Mucosa of rectum (tissue), 2 donors: ENCODE measurements around the gene GABRG3.

Source experiments
- H3K27ac ChIP-seq, 2 donors: one replicate each; pipeline ENCODE4 v1.7.0; 2013; ENCODE audit warnings: inconsistent platforms in 2 of 2, low read depth in 2 of 2, low read length in 2 of 2
- H3K27me3 ChIP-seq, 2 donors: one replicate each; pipeline ENCODE4 v1.7.0; 2013; ENCODE audit warnings: low read length in 2 of 2; ENCODE audit not compliant: control insufficient read depth in 2 of 2, insufficient read depth in 2 of 2
- H3K36me3 ChIP-seq, 2 donors: one replicate each; pipeline ENCODE4 v1.7.0; 2013; ENCODE audit warnings: low read length in 2 of 2; ENCODE audit not compliant: control insufficient read depth in 2 of 2, insufficient read depth in 2 of 2
- H3K4me1 ChIP-seq, 2 donors: one replicate each; pipeline ENCODE4 v1.7.0; 2013; ENCODE audit warnings: low read length in 2 of 2, mild to moderate bottlenecking in 1 of 2; ENCODE audit not compliant: control insufficient read depth in 2 of 2, insufficient read depth in 2 of 2
- H3K4me3 ChIP-seq, 2 donors: one replicate each; pipeline ENCODE4 v1.7.0; 2013; ENCODE audit warnings: low read length in 2 of 2
- H3K9ac ChIP-seq, 2 donors: one replicate each; pipeline ENCODE4 v1.7.0; 2013; ENCODE audit warnings: low read length in 2 of 2, low read depth in 1 of 2, mild to moderate bottlenecking in 1 of 2
- H3K9me3 ChIP-seq, 2 donors: one replicate each; pipeline ENCODE4 v1.7.0; 2013; ENCODE audit warnings: low read length in 2 of 2; ENCODE audit not compliant: control insufficient read depth in 2 of 2
- donor health status: healthy.
- donor health status: Normal muscosa, but diverticular disease.

The GABRG3 gene

DNA sequence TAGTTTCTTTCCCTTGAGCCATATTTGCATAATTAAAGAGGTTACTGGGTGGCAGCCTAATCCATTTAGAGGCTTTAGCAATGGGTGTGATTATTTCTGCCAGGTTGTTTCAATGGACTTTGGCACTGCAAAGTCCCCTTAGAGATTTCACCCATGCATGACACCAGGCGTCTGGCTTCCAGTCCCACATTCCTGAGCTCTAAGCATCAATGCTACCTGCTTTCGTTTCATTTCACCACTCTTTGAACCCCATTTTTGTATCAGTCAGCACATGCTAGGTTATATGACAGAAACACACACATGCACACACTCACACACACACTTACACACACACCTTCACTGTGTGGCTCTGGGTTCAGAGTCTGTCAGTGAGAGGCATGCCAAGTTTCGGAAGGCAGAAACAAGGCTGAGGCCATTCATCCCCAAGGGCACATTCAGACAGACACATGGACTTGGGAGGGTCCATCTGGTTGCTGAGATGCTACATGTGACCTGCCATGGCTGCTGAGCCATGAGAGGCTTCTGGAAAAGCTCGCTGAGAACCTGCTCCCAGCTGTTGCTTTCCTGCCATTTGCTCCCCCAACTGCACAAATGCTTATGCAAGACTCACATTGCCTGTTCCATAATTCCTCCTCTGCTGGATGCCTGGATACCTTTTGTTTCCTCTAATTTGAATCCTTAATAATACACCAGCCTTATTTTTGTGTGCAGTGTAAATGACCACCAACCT lies 354.1 kb downstream of the GABRG3 start:
- no peak overlapping the region for H3K9ac ChIP-seq
- H3K9me3 ChIP-seq, result peaks cover 0 to 8% of the 10 kb centered on the region in 2 donors
- H3K36me3 ChIP-seq, result no peaks in the 10 kb centered on the region
- no peak overlapping the region for H3K27ac ChIP-seq
- no peaks in the 10 kb centered on the region for H3K4me1 ChIP-seq
- no peaks in the 10 kb centered on the region for H3K27me3 ChIP-seq
- H3K4me3 ChIP-seq, result no peak overlapping the region

DNA sequence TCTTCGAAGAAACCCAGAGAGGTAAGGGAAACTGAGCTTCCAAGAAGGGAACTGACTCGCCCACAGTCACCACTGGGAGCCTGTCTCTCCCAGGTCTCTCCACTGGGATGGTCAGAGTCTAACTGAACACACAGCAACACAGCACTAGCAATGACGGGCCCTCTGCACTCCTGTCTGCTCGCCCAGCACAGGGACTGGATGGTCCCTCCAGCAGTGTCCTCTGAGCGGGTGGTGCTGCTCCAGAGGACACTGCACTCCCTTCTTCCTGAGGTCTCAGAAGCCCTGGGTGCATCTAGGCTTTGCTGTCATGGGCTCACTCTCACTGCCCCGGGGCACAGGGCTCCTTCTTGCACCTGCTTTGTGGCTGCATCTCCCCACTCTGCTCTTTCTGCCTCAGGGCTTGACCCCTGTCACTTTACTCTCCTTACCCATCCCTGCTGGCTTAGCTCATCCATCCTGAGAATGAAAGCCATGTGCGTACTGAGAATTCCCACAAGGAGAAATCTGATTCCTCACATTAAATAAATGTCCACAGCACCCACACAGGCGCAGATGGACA lies 356.6 kb downstream of the GABRG3 start:
- no peaks in the 10 kb centered on the region for H3K36me3 ChIP-seq

DNA sequence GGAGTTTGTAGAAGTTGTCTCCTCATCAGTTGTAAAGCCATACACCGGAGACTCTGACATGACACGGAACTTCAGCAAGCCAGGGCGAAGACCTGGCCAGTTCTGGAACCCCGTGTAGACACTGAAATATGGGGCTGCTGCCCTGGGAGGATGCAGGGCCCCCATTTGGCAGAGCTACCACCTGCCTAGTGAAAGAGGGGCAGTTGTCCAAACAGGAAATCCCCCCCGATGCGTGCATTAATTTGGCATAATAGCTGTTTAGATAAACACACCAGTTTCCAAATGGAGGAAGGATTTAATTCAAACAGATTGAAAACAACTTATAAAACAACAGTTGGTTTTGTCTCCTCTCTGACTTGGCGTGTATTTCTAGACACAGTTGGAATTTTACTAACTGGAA lies 357.2 kb downstream of the GABRG3 start:
- Histone ChIP-seq H3K36me3 (no peaks in the 10 kb centered on the region), H3K4me3 (no peak overlapping the region), H3K4me1 (no peaks in the 10 kb centered on the region), H3K27ac (no peak overlapping the region), H3K27me3 (no peaks in the 10 kb centered on the region), H3K9ac (no peak overlapping the region), H3K9me3 (peaks cover 0 to 4% of the 10 kb centered on the region in 2 donors)

More for the DNA sequence above, 356.6 kb downstream of the GABRG3 start:
- H3K9ac ChIP-seq, result no peak overlapping the region
- peaks cover 0 to 8% of the 10 kb centered on the region in 2 donors for H3K9me3 ChIP-seq
- H3K27me3 ChIP-seq, result no peaks in the 10 kb centered on the region
- no peak overlapping the region for H3K4me3 ChIP-seq
- H3K27ac ChIP-seq, result no peak overlapping the region
- H3K4me1 ChIP-seq, result no peaks in the 10 kb centered on the region

DNA sequence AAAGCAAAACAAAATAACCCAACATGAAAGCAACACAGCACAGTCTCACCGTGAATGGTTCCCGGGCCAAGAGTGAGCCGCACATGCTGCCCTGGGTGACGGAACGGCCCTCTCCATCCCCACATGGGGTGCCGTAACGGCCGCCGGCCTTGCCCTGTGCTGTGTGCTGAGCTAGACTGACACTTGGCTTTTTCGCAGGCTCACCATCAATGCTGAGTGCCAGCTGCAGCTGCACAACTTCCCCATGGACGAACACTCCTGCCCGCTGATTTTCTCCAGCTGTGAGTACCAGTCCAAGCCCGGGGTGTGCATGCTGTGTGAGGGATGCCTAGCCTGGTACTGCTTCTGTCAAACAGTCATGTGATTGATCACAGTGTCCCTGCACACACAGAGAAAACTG lies 357.6 kb downstream of the GABRG3 start:
- Histone ChIP-seq H3K4me1 (no peaks in the 10 kb centered on the region), H3K4me3 (no peak overlapping the region), H3K27ac (no peak overlapping the region), H3K9me3 (peaks cover 0 to 4% of the 10 kb centered on the region in 2 donors), H3K27me3 (no peaks in the 10 kb centered on the region), H3K9ac (no peak overlapping the region), H3K36me3 (no peaks in the 10 kb centered on the region)

DNA sequence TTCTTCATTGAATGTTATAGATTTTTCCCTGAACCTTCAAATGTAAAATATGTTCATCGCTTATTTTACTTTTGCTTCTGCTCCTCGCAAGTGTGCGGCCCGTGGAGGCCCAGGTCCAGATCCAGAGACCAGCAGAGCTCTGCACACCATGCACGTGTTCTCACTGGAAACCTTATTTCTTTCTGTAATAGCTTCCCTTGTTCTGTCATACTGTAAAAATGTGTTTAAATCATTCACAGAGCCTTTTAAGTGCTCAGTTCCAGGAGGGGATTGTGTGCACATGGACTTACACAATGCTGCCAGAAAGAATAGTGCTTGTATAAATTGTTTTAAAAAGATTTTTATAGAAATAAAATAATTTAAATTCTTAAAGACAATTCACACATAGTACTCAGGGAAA lies 359.3 kb downstream of the GABRG3 start:
- no peak overlapping the region for H3K9ac ChIP-seq
- H3K9me3 ChIP-seq, result peaks cover 0 to 2% of the 10 kb centered on the region in 2 donors
- no peaks in the 10 kb centered on the region for H3K36me3 ChIP-seq
- H3K4me3 ChIP-seq, result no peak overlapping the region
- no peak overlapping the region for H3K27ac ChIP-seq
- H3K4me1 ChIP-seq, result no peaks in the 10 kb centered on the region
- no peaks in the 10 kb centered on the region for H3K27me3 ChIP-seq

DNA sequence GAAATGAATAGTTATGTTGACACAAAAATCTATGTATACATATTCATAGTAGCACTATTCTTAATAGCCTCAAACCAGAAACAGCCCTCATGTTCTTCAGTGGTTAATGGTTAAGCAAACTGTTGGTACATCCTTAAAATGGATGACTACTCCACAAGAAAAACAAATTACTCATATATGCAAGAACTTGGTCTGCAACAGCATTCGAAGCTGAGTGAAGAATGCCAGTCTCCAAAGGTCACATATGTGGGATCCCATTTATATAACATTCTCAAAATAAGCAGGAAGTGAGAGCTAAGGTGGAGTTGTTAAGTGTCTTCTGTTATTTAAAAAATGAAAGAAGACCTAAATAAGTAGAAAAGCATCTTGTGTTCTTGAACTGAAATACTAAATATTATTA lies 365.7 kb downstream of the GABRG3 start:
- H3K27ac ChIP-seq, result no peak overlapping the region
- peaks cover 2 to 3% of the 10 kb centered on the region in 2 donors for H3K9me3 ChIP-seq

DNA sequence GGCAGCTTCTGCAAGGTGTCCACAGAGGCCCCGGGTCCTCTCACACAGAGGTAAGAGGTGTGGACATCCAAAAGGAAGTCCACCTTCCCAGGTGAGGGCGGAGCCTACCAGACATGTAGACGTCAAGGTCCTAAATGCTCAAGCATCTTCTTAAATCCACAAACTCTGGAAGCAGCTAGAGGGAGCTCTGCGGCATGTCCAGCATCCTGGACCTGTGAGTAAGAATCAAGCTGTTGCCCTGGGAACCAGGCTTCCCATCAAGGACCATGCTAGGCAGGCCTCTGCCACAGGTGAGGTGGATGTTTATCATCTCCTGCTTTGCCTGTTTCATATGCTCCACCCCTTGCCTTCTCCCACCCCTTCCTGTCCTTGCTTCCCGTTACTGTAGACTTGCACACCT lies 368.2 kb downstream of the GABRG3 start:
- Histone ChIP-seq H3K4me3 (no peak overlapping the region), H3K27ac (no peak overlapping the region), H3K9me3 (peaks cover 2 to 3% of the 10 kb centered on the region in 2 donors), H3K9ac (no peak overlapping the region), H3K36me3 (no peaks in the 10 kb centered on the region), H3K27me3 (no peaks in the 10 kb centered on the region), H3K4me1 (no peaks in the 10 kb centered on the region)

More for the DNA sequence above, 365.7 kb downstream of the GABRG3 start:
- Histone ChIP-seq H3K4me1 (no peaks in the 10 kb centered on the region), H3K36me3 (no peaks in the 10 kb centered on the region), H3K27me3 (no peaks in the 10 kb centered on the region), H3K4me3 (no peak overlapping the region), H3K9ac (no peak overlapping the region)

DNA sequence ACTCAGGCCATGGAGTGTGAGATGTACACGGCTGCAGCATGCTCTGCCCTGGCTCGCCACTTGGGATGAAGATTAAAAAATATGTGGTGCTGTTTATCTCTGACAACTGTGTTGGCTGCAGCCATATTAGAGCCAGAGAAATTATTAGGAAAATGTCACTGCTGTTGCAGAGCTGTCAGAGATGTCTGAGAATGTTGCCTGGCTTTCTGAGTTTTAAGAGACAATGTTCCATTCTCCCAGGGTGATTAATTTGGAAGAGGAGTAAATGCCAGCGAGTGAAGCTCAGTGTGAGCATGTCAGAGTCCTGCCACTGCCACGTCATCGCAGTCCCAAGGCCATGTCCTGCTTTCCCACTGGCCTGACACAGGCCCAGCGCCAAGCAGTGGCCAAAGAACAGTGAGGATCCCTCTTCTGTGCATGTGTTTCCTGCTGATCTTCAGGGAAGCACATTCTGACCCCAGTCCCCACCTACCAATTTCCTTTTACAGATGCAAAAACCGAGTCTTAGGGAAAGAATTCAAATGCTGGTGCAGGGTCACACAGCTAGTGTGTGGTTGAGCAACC lies 370.9 kb downstream of the GABRG3 start:
- no peak overlapping the region for H3K4me3 ChIP-seq
- no peaks in the 10 kb centered on the region for H3K27me3 ChIP-seq
- no peak overlapping the region for H3K27ac ChIP-seq
- H3K4me1 ChIP-seq, result no peaks in the 10 kb centered on the region
- H3K9me3 ChIP-seq, result peaks cover 2 to 4% of the 10 kb centered on the region in 2 donors
- H3K9ac ChIP-seq, result no peak overlapping the region
- H3K36me3 ChIP-seq, result no peaks in the 10 kb centered on the region

DNA sequence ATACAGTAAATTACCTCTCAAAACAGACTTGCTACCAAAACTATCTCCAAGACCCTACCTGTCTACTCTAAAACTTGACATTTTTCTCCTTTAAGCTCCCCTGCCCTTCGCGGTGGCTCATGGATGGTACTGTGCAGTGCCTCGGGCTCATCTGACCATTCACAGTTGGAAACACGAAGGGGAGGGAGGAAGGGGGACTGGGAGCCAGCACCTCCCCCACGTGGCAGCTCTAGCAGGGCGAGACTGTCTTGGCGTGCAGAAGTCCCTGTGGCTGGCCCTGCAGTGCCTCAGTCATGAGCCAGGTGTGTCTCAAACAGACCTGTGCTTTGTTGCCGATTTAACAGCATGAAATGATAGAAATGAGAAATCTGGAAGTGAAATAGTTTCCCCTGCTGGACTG lies 372.0 kb downstream of the GABRG3 start:
- H3K4me3 ChIP-seq, result no peak overlapping the region
- H3K4me1 ChIP-seq, result no peaks in the 10 kb centered on the region
- H3K27me3 ChIP-seq, result no peaks in the 10 kb centered on the region
- H3K27ac ChIP-seq, result no peak overlapping the region
- peaks cover 2 to 9% of the 10 kb centered on the region in 2 donors for H3K9me3 ChIP-seq
- H3K9ac ChIP-seq, result no peak overlapping the region
- no peaks in the 10 kb centered on the region for H3K36me3 ChIP-seq

DNA sequence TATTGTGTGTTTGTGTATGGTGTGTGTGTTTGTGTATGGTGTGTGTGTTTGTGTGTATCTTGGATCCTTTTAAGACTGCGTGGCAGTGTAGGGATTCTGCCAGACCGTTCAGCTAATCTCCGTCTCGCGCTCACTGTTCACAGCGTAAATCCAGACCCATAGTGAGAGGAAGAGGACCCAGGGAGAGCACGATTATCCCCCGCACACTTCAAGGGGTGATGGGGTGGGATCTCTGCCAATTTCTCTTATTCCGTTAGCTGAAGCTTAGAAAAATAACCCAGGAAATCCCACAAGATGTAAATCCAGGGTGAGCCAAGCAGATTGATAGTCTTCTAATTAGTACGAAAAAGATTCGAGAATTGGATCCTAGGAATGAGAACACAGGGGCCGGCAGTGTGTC lies 381.2 kb downstream of the GABRG3 start:
- H3K9ac ChIP-seq, result no peak overlapping the region
- no peak overlapping the region for H3K27ac ChIP-seq
- peaks cover 4 to 13% of the 10 kb centered on the region in 2 donors for H3K9me3 ChIP-seq
- H3K4me3 ChIP-seq, result no peak overlapping the region
- H3K4me1 ChIP-seq, result no peaks in the 10 kb centered on the region
- no peaks in the 10 kb centered on the region for H3K36me3 ChIP-seq
- H3K27me3 ChIP-seq, result no peaks in the 10 kb centered on the region
